HepG2 (cell line): ENCODE measurements around the gene CFAP61. TPM values are rescaled to one million over a fixed set of nuclear protein-coding genes. Genes with fewer than 3 reads are reported as not detected.

Source experiments
- ATAC-seq: fragments of 200-7000 bp; cut with Tn5 transposase; 3 replicates; pipeline ENCODE4 v1.9.1; 2020; ENCODE audit warnings: mild to moderate bottlenecking, moderate library complexity
- Bru-seq: library from RNA; stranded (reverse); fragments of 400-500 nt; gene quantifications from one replicate; lab custom pipeline; 2021; lab: Mats Ljungman, UMichigan
- BruChase-seq, 2 experiments: library from RNA; stranded (reverse); fragments of 400-500 nt; gene quantifications; one replicate each; lab custom pipeline; 2021; lab: Mats Ljungman, UMichigan
- BruUV-seq: library from RNA; stranded (reverse); fragments of 400-500 nt; replicated peaks from 2 replicates; lab custom pipeline; 2021; lab: Mats Ljungman, UMichigan
- CTCF ChIA-PET: fragments of 300-600 bp; formaldehyde crosslinking; extraction: SDS; loops from one replicate; lab custom pipeline; 2021; ENCODE audit warnings: low total read pairs, inconsistent platforms, low intra/inter-chr PET ratio; lab: Yijun Ruan, JAX
- POLR2A ChIA-PET: fragments of 350-600 bp; sonication (Branson Sonifier 250); formaldehyde crosslinking; loops from one replicate; lab custom pipeline; 2020; ENCODE audit warnings: antibody characterized with exemption, inconsistent platforms; lab: Yijun Ruan, JAX
- DNase-seq: peaks from one replicate; pipeline ENCODE4 v3.0.0-alpha.2; 2015; ENCODE audit warnings: low spot score
- FAIRE-seq: peaks from 3 replicates; lab custom pipeline; 2011; peaks lifted over from hg19 to GRCh38; lab: Jason Lieb, UNC
- H2AFZ ChIP-seq: one replicate; pipeline ENCODE4 v1.6.1; 2011; ENCODE audit warnings: low read length, inconsistent platforms
- H3K27ac ChIP-seq: fragments of 300-600 bp; 3 replicates; pipeline ENCODE4 v1.8.0; 2011; ENCODE audit warnings: mixed run types, mild to moderate bottlenecking, mixed read lengths, low read length, inconsistent platforms; ENCODE audit not compliant: insufficient read depth; ENCODE audit errors: extremely low read length
- H3K27me3 ChIP-seq, 2 experiments: fragments of 200-600 bp in 1 of 2; 2 replicates in 1 of 2; 3 replicates in 1 of 2; pipeline versions ENCODE4 v1.6.0 to v1.8.0; 2011; ENCODE audit warnings: low read length in 2 of 2, mild to moderate bottlenecking in 2 of 2, moderate library complexity in 2 of 2, inconsistent platforms in 1 of 2; ENCODE audit not compliant: insufficient read depth in 2 of 2, control insufficient read depth in 1 of 2
- H3K36me3 ChIP-seq, 2 experiments: fragments of 200-600 bp in 1 of 2; replicated peaks in 1 of 2; 2 replicates in 1 of 2; 3 replicates in 1 of 2; pipeline versions ENCODE4 v1.5.1 to v1.8.0; 2011; ENCODE audit warnings: low read length in 2 of 2, inconsistent platforms in 1 of 2; ENCODE audit not compliant: insufficient read depth in 2 of 2, control insufficient read depth in 1 of 2
- H3K4me1 ChIP-seq: 2 replicates; pipeline ENCODE4 v1.5.1; 2012; ENCODE audit warnings: low read length, inconsistent platforms; ENCODE audit not compliant: insufficient read depth
- H3K4me2 ChIP-seq: 2 replicates; pipeline ENCODE4 v1.6.0; 2011; ENCODE audit warnings: low read depth, low read length, inconsistent platforms
- H3K4me3 ChIP-seq, 3 experiments: fragments of 200-600 bp in 1 of 3; sonication (generic), shearing (Covaris generic) in 1 of 3; replicated peaks in 1 of 3; 2 replicates each; pipeline ENCODE4 v1.5.1; 2011 to 2016; ENCODE audit warnings: low read length in 3 of 3, inconsistent platforms in 2 of 3, low read depth in 2 of 3, mild to moderate bottlenecking in 2 of 3, control low read depth in 1 of 3, mixed read lengths in 1 of 3; ENCODE audit not compliant: insufficient read depth in 1 of 3
- H3K79me2 ChIP-seq: one replicate; pipeline ENCODE4 v1.6.1; 2011; ENCODE audit warnings: low read length, inconsistent platforms; ENCODE audit not compliant: insufficient read depth
- H3K9ac ChIP-seq: 2 replicates; pipeline ENCODE4 v1.6.0; 2011; ENCODE audit warnings: mild to moderate bottlenecking, low read depth, low read length, inconsistent platforms; ENCODE audit not compliant: insufficient read depth
- H3K9me3 ChIP-seq: 2 replicates; pipeline ENCODE4 v1.5.1; 2012; ENCODE audit warnings: mild to moderate bottlenecking, low read length
- H4K20me1 ChIP-seq: 2 replicates; pipeline ENCODE4 v1.6.0; 2011; ENCODE audit warnings: inconsistent platforms, mild to moderate bottlenecking, low read length, moderate library complexity; ENCODE audit not compliant: insufficient read depth
- FOXA3 ChIP-seq: IDR thresholded peaks from 2 replicates; pipeline ENCODE4 v1.6.1; 2016; ENCODE audit warnings: missing genetic modification reagents, missing compliant biosample characterization
- IRF2 ChIP-seq: IDR thresholded peaks from 2 replicates; pipeline ENCODE4 v1.6.1; 2018; ENCODE audit warnings: missing genetic modification reagents, missing compliant biosample characterization
- ISL2 ChIP-seq: sonication (generic); formaldehyde crosslinking; IDR thresholded peaks from 2 replicates; pipeline ENCODE4 v1.5.0; 2020; ENCODE audit warnings: missing genetic modification reagents
- PBX3 ChIP-seq: sonication (generic); formaldehyde crosslinking; IDR thresholded peaks from 2 replicates; pipeline ENCODE4 v1.8.1; 2023; ENCODE audit warnings: missing genetic modification reagents, inconsistent platforms, borderline replicate concordance
- SIN3A ChIP-seq: IDR thresholded peaks from 2 replicates; pipeline ENCODE4 v1.6.1; 2011; ENCODE audit warnings: low read depth, mild to moderate bottlenecking, control low read depth, low read length, borderline replicate concordance
- ZNF160 ChIP-seq: sonication (generic); formaldehyde crosslinking; IDR thresholded peaks from 2 replicates; pipeline ENCODE4 v1.8.0; 2022; ENCODE audit warnings: mild to moderate bottlenecking, inconsistent platforms, missing genetic modification reagents
- ZNF343 ChIP-seq: sonication (generic); formaldehyde crosslinking; IDR thresholded peaks from 2 replicates; pipeline ENCODE4 v1.4.0; 2020; ENCODE audit warnings: mild to moderate bottlenecking, missing genetic modification reagents
- ZNF431 ChIP-seq: sonication (generic); formaldehyde crosslinking; IDR thresholded peaks from 2 replicates; pipeline ENCODE4 v1.9.0; 2022; ENCODE audit warnings: missing genetic modification reagents, low read depth, mild to moderate bottlenecking, borderline replicate concordance
- ZNF503 ChIP-seq: sonication (generic); formaldehyde crosslinking; IDR thresholded peaks from 2 replicates; pipeline ENCODE4 v1.4.0; 2020; ENCODE audit warnings: missing genetic modification reagents
- ZNF546 ChIP-seq: sonication (generic); formaldehyde crosslinking; conservative IDR thresholded peaks from 2 replicates; pipeline ENCODE4 v1.8.1; 2023; ENCODE audit warnings: mild to moderate bottlenecking, missing genetic modification reagents
- ZNF883 ChIP-seq: sonication (generic); formaldehyde crosslinking; IDR thresholded peaks from 2 replicates; pipeline ENCODE4 v1.5.1; 2020; ENCODE audit warnings: mild to moderate bottlenecking, missing genetic modification reagents; ENCODE audit errors: not compliant biosample characterization
- WGBS: methylation state at CpG from one replicate; pipeline ENCODE4 v1.1.6; 2017; ENCODE audit warnings: low lambda C conversion rate; 5-methylcytosine and 5-hydroxymethylcytosine counted together
- in situ Hi-C: cut with HindIII; loops from 2 replicates; pipeline ENCODE4 v1.10.0; 2017; ENCODE audit warnings: low pct_unique_long_range_greater_than_20kb; ENCODE audit not compliant: extremely low pct_ligation_motif_present
- intact Hi-C: fragments of 100-400 bp; cut with micrococcal nuclease; formaldehyde crosslinking; loops from one replicate; pipeline ENCODE4 v1.10.0; 2022; ENCODE audit not compliant: unreplicated experiment
- long read RNA-seq, 2 experiments: library from RNA in 1 of 2; library from polyadenylated mRNA in 1 of 2; stranded (forward) in 1 of 2; unstranded in 1 of 2; transcript quantifications; one replicate each; pipeline ENCODE4 v2.0.0, GENCODE V29; 2019 to 2022
- polyA minus RNA-seq, 3 experiments: library from RNA; depleted of rRNA, polyadenylated mRNA; stranded (reverse); fragments of >200 nt; gene quantifications; 2 replicates each; pipeline ENCODE4 v1.2.3, GENCODE V29; 2011; ENCODE audit warnings: low replicate concordance in 1 of 3
- polyA plus RNA-seq, 8 experiments: library from polyadenylated mRNA; depleted of rRNA in 3 of 8; stranded (reverse) in 7 of 8; unstranded in 1 of 8; fragments of >200 nt; fragmentation: Illumina TruSeq in 4 of 8; extraction: Trizol in 4 of 8; gene quantifications; 2 replicates each; pipeline versions ENCODE4 v1.2.1 to v1.2.3, GENCODE V29; 2011 to 2016; ENCODE audit warnings: low read depth in 4 of 8, missing spikeins in 1 of 8, mixed read lengths in 1 of 8; ENCODE audit not compliant: insufficient read depth in 1 of 8
- total RNA-seq, 5 experiments: library from RNA; depleted of rRNA; stranded (reverse); fragments of >200 nt; fragmentation: Illumina TruSeq; extraction: Trizol; gene quantifications; 2 replicates each; pipeline ENCODE4 v1.2.3, GENCODE V29; 2016; ENCODE audit warnings: low read depth in 1 of 5
- TF ChIP-seq, protein P1 (sequence below): sonication (generic); formaldehyde crosslinking; IDR thresholded peaks from 2 replicates; pipeline ENCODE4 v1.8.0; 2022; ENCODE audit warnings: missing genetic modification reagents, mild to moderate bottlenecking, inconsistent platforms, borderline replicate concordance

CFAP61 gene
- total RNA-seq (2016; rRNA removed; fragmentation: Illumina TruSeq; extraction: Trizol) (0.27 TPM in 1 of 2 replicates, not detected in the other), polyA plus RNA-seq (2011; rRNA removed) (not detected in 2 replicates), polyA minus RNA-seq (2011; rRNA and poly(A)+ RNA removed; ENCODE audit: low replicate concordance) (not detected in 2 replicates), Bru-seq, nascent RNA (percentile 8 among the genes with signal in this experiment), BruChase-seq, experiment 1, labeled RNA remaining after a 6-hour chase (percentile 9 among the genes with signal in this experiment), BruChase-seq, experiment 2, labeled RNA remaining after a 2-hour chase (percentile 15 among the genes with signal in this experiment)
- not detected in 2 replicates for total RNA-seq (2016; cell fraction: cytosol; rRNA removed; fragmentation: Illumina TruSeq; extraction: Trizol; ENCODE audit: low read depth)
- total RNA-seq (2016; cell fraction: insoluble cytoplasmic fraction; rRNA removed; fragmentation: Illumina TruSeq; extraction: Trizol), result 0.24 TPM in 1 of 2 replicates, not detected in the other
- not detected in 2 replicates for total RNA-seq (2016; cell fraction: membrane; rRNA removed; fragmentation: Illumina TruSeq; extraction: Trizol)
- 1.0 TPM in 1 of 2 replicates, not detected in the other for total RNA-seq (2016; cell fraction: nucleus; rRNA removed; fragmentation: Illumina TruSeq; extraction: Trizol)
- polyA plus RNA-seq (2011; cell fraction: cytosol; rRNA removed), result 0.12 and 0.17 TPM in 2 replicates
- polyA plus RNA-seq (2011; cell fraction: nucleus; rRNA removed), result 0.50 TPM in 1 of 2 replicates, not detected in the other
- 0.12 TPM in 1 of 2 replicates, not detected in the other for polyA plus RNA-seq (2012)
- not detected in 2 replicates for polyA plus RNA-seq (2016; cell fraction: cytosol; fragmentation: Illumina TruSeq; extraction: Trizol; ENCODE audit: low read depth)
- polyA plus RNA-seq (2016; cell fraction: insoluble cytoplasmic fraction; fragmentation: Illumina TruSeq; extraction: Trizol; ENCODE audit: low read depth), result not detected in 2 replicates
- not detected in 2 replicates for polyA plus RNA-seq (2016; cell fraction: membrane; fragmentation: Illumina TruSeq; extraction: Trizol; ENCODE audit: low read depth)
- 0.77 TPM in 1 of 2 replicates, not detected in the other for polyA plus RNA-seq (2016; cell fraction: nucleus; fragmentation: Illumina TruSeq; extraction: Trizol; ENCODE audit: insufficient read depth, low read depth)
- polyA minus RNA-seq (2011; cell fraction: cytosol; rRNA and poly(A)+ RNA removed), result not detected in 2 replicates
- 0.64 TPM in 1 of 2 replicates, not detected in the other for polyA minus RNA-seq (2011; cell fraction: nucleus; rRNA and poly(A)+ RNA removed)
- long read RNA-seq, experiment 1, result 0 reads
- long read RNA-seq, experiment 2, result 0 reads

DNA sequence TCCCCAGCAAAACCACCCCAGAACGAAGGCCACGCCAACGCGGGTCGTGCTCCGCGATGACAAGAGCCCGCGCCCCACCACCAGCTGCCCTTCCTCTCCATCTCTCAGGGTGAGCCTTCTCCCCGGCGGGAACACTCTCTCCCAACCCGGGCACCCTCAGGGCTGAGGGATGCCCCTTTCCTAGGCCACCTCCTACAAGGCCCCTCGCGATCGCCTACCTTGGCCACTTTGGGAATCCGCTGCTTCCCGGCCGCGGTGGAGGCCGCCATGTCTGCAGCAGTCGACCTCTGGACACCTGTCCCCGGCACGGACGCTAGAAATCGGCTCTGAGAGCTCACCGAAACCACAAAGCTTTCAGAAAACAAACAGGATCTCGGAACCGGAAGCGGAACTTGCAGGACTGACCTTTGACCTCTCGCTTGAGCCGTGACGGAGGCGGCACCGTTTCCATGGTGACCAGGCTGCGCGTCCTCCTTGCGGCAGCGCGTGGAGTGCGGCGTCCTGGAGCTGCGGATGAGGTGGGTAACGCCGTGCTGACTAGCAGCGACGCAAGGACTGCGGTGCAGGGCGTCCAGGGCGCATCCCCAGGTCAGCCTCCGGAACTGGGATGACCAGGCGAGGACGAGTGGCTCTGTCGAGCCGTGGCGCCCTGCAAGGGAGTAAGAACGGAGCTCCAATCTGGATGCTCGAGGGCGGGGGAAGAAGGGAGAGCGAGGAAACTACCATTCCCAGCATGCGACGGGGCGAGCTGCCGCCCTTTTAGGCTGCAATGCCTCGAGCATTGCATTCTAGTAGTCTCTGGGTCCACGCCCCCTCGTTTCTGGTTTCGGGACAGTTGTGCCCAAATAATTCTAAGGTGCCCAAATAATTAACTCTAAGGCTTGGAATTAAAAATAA is at the start of gene CFAP61, which contains the start of gene CRNKL1:
Gene CFAP61, plus strand, starts transcription at position 459 of the 897 bp plus-strand sequence. CDS start 4,122 bp downstream, outside the sequence.
Gene CRNKL1, minus strand, starts transcription at position 393 of the 897 bp plus-strand sequence. Its CDS starts 124 bp downstream, at position 269.
- POLR2A ChIA-PET, result interaction anchor here (0.6 to 2.4 kb wide), 21 partner anchors 10 to 1912 kb away, joined by 3 to 53 read pairs (median 4); partner anchors contain the start of genes KIZ, NAA20, RALGAPA2 and RIN2
- DNase-seq, result peak; percentile 99
- H3K9ac ChIP-seq, result peak within 1 kb of the TSS; percentile 87
- 1% methylated on average over 60 of the region's 67 CpGs for WGBS
- CTCF ChIA-PET, result no interaction called here
- H3K4me2 ChIP-seq, result peak within 1 kb of the TSS; percentile 82
- peak within 1 kb of the TSS; percentile 87 to 94 (median 89) for H3K4me3 ChIP-seq
- H3K4me1 ChIP-seq, result peaks cover 19% of the 10 kb centered on the region
- H3K27ac ChIP-seq, result peak within 1 kb of the TSS; percentile 84
- peak; percentile 97 for ATAC-seq
- intact Hi-C loops, result loop anchor here (1.0 kb wide), 1 partner anchor 35 kb away; the partner anchor contains the start of gene NAA20
- no TSS peak for BruUV-seq
- H4K20me1 ChIP-seq, result no peaks in the 10 kb centered on the region
- H3K36me3 ChIP-seq, result peaks cover 13 to 30% of the 10 kb centered on the region in 2 experiments
- H3K79me2 ChIP-seq, result peaks cover 20% of the 10 kb centered on the region
- no peaks in the 10 kb centered on the region for H3K9me3 ChIP-seq
- peaks cover 0 to 4% of the 10 kb centered on the region in 2 experiments; a peak in 2 of 5 replicates for H3K27me3 ChIP-seq
- in situ Hi-C loops, result no loop called here
- H2AFZ ChIP-seq, result peak within 1 kb of the TSS; percentile 98
- FAIRE-seq, result peak; percentile 92
- TF ChIP-seq, protein P1, sequence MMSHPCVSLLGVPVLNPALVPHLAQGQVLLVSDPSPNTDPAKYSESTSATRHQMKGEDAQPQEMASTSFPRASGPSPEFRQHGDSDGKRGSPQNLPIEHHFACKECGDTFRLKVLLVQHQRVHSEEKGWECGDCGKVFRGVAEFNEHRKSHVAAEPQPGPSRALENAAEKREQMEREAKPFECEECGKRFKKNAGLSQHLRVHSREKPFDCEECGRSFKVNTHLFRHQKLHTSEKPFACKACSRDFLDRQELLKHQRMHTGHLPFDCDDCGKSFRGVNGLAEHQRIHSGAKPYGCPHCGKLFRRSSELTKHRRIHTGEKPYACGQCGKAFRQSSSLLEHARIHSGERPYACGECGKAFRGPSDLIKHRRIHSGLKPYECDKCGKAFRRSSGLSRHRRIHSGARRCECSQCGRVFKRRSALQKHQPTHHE (CRISPR knock-in tag), result peak; percentile 84
- TF ChIP-seq ZNF160 (CRISPR knock-in tag) (peak; percentile 44; the same call in 1 of the 2 replicates), ZNF503 (peak; percentile 91), IRF2 (CRISPR knock-in tag) (peak; percentile 98), ZNF546 (CRISPR knock-in tag) (no peak; the same call in 1 of the 2 replicates), ZNF343 (peak; percentile 86), ISL2 (CRISPR knock-in tag) (peak; percentile 88), ZNF431 (CRISPR knock-in tag) (0 out of 2 replicates have a peak, but pooled peaks have one; percentile 78), SIN3A (peak; percentile 100), FOXA3 (CRISPR knock-in tag) (peak; percentile 86), PBX3 (CRISPR knock-in tag) (no peak), ZNF883 (CRISPR knock-in tag) (peak; percentile 87)
